ENCODE data around the gene RGPD5. TPM values are rescaled to one million over a fixed set of nuclear protein-coding genes. Genes with fewer than 3 reads are reported as not detected.
"Not testable (repeated sequence)": the region's sequence is repeated elsewhere in the genome, so short reads cannot be mapped to it uniquely, and the experiment has no call there.

The RGPD5 gene
- total RNA-seq = not detected

DNA sequence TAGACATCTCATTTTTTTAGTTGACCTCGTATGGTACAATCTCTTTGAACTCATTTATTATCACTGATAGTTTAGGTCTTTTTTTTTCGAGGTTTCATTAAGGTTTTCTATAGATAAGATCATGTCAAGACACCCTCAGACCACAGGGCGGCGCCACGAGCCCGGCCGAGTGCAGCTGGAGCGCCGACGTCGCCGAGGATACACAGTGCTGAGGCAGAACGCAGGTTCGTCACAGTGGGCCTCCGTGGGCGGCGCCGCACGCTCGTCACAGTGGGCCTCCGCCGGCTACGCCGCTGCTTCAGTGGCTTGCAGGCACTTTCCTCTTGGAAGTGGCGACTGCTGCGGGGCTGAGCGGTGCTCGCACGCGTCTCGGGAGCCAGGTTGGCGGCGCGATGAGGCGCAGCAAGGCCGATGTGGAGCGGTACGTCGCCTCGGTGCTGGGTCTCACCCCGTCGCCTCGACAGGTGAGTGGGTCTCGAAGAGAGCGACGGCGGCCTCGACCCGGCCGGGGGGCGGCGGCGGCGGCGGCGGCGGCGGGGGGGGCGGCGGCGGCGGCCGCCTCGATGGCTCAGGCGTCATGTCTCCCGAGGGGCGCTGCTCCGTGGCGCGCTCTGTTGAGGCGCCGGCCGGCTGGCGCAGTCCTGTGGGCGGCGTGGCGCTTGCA, at the start of gene RGPD5:
TSS of gene RGPD5 (plus strand) at position 232 of the 664 bp plus-strand sequence. CDS start at position 393, 161 bp downstream.
- DNase-seq = not testable (repeated sequence)

DNA sequence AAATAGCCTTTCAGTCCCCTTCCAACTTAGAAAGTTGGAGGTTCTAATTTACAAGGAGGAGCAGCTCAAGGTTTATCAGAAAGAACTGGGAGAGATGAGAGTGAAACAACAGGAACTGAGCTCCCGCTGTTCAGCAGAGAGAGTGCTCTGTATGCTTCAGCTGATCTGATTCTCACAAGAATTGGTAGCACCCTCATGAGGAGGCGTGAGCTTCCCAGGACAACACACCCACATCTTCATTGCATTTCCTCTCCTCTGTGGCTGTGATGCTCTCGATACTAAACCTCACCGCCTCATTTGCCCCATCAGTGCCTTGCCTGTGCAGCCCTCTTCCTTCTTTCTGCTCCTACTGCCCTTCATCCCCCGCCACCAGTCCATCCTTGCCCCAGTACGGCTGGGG, 42.5 kb upstream of the RGPD5 start:
- not testable (repeated sequence) for DNase-seq

DNA sequence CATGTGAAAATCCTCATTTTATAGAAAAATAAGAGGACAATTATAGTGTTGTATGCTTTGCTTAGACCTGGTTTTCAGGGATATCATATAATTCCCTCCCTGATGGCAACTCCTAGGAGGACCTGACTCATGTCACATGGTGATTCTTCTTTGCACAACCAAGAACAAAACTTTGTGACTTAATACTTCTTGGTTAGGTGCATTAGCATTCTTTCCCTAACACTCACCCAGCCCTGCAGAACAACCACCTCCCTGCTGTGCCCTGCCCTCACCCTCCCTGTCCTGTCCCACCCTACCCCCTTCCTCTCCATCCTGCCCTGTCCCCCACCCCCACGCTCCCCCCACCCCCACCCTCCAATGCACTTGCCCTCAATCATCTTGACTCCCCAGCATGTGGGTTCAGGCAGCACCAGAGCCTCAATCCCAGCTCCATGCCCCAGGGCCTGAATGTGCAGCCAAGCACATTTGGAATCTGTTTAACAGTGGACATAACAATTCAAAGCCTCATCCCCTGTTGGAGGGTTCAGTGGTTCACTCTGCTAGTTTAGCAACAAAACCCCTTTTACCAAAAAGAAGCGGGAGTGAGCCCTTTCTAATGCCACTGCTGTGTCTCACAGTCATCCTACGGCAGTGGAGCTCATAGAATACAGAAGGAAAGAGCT, 36.8 kb upstream of the RGPD5 start:
- DNase-seq = not testable (repeated sequence)

DNA sequence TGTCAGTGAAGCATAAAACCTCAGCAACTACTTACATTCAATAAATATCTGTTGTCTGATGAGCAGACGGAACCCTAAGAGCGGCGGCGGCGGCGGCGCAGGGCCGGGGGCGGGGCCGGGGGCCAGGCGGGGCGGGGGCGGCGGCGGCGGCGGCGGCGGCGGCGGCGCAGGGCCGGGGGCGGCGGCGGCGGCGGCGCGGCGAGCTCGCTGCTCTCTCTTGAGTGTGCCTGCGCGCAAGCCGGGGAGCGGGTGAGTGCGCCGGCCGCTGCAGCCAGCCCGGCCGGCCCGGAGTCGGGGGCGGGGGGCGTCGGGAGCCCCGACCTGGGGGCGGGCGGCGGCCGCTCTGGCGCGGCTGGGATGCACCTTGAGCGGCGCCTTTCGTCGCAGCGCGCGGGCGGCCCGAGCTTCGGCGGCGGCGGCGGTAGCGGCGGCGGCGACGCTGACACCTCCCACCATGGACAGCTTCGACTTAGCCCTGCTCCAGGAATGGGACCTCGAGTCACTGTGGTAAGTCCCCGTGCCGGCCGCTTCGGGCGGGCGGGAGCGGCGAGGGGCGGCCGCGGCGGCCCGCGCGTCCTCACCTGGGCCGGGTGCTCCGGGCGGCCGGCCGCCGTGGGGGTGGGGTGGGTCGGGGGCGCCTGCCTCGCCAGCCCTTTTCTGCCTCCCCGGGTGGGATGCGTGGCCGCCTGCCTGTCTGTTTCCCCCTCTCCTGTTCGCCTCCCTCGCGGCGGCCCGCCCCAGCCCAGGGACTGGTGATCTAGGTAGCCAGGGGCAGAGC, 33.7 kb upstream of the RGPD5 start:
- not testable (repeated sequence) for DNase-seq

DNA sequence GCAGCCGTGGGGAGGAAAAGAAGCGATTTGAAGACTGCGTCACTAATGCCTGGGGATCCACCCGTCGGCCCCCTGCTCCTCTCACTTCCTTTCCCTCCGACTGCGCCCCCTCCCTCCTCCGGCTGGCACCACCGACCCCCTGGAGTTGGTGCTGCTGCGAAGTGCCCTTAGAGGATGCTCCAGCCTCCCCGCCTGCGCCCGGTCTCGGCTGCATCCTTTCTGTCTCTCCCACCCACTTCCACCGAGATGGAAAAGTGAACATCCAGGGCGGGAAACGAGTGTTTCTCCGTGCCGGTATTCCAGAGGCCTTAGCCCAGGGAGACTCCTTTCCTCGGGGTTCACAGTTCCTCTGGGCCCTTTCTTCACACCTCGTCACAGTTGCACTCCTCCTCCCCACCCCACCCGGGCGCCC, 33.1 kb upstream of the RGPD5 start:
- not testable (repeated sequence) for DNase-seq

DNA sequence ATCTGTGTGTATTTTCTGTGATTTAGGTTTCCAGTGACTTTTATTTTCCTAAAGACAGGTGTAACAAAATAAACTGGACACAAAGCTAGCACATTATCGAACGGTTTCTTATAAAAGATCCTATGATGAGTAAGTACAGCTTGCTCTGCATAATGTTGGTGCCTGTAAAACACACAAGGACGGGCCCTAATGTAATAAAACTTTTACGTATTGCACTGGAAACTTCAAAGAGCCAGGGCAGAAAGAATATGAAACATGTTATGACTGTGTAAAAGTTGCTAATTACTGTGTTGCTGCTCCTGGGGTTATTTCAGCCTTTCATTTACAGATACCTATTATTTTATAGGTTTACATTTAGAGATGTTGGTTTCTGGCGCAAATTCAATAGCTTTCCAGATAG, 32.1 kb upstream of the RGPD5 start:
- DNase-seq = not testable (repeated sequence)

DNA sequence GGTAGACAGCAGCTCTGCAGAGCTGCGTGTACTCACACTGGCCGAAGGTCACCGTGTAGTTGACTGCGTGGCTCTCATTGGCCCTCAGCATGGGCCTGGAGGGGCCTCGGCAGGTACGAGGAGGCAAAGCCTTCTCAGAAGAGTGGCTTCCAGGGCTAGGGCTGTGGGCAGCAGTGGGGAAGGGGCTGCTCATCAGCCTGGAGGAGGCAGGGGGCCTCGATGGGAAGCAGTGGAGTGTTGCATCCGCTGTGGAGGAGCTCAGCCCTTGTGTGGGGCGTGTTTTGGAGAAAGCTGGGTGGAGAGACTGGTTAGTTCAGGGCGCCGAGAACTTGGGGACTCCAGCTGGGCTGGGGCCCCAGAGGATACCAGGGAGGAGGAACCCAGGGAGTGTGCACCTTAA, 28.0 kb upstream of the RGPD5 start:
- DNase-seq = not testable (repeated sequence)

DNA sequence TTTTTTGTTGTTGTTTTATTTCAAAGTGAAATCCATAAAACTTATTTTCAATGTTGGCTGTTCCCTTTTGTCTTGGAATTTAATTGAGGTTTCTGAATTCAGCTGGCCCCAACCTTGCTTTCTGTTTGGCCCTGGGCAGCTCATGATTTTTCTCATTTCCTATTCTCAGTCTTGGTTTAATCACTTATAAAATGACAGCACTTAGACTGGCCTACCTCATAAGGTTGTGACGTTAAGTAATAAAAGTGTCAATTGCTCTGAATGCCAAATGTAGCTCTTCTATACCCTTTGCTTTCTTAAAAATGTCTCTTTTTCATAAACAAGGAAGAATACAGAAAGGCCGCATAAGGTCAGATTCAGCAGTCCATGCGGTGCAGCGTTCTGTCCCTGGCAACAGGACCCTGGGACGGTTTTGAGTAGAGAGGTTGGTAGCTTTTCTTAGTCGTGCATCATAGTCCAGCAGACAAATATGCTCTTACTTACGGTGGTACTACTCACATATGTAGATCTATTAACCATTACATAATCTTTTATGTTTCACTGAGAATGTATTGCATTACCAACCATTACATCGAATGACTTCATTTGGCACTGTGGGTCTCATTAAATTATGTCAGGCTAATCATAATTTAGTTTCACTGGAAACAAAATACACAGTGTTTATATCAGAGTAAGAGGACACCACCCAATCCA, 27.1 kb upstream of the RGPD5 start:
- DNase-seq = not testable (repeated sequence)

DNA sequence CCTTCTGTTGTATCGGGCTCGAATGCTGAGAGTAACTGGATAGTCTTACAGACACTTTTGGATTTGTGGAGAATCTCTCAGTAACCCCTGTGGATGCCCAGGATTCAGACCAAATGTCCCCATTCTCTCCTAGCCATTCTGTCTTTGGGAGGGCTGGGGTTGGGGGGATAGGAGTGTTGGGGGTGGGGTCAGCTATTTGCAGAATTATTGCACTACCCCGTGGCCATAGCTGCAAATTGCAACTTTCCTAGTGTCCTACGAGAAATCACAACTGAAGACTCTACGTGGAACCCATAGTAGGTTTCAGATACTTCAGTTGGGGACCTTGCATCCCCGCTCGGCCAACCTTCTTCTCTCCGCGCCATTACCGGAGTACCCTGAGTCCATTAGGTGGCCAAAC, 25.2 kb upstream of the RGPD5 start:
- not testable (repeated sequence) for DNase-seq

DNA sequence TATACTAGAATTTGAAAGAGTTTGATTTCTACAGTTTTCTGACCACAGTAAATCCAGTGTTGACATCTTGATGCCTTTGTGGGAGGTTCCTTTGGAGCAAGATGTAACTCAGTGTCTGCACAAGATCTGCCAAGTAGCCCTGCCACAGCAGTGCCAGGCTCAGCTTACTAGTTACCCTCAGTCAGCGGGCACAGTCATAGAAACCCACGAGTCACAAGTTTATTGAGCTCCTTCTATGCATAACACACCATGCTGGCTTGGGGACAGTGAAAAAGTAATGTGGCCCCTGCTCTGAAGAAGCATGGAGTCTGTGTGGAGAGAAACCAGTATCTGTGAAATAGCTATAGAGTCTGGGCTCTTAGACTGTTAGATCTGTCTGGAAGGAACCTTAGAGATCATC, 15.0 kb upstream of the RGPD5 start:
- not testable (repeated sequence) for DNase-seq

DNA sequence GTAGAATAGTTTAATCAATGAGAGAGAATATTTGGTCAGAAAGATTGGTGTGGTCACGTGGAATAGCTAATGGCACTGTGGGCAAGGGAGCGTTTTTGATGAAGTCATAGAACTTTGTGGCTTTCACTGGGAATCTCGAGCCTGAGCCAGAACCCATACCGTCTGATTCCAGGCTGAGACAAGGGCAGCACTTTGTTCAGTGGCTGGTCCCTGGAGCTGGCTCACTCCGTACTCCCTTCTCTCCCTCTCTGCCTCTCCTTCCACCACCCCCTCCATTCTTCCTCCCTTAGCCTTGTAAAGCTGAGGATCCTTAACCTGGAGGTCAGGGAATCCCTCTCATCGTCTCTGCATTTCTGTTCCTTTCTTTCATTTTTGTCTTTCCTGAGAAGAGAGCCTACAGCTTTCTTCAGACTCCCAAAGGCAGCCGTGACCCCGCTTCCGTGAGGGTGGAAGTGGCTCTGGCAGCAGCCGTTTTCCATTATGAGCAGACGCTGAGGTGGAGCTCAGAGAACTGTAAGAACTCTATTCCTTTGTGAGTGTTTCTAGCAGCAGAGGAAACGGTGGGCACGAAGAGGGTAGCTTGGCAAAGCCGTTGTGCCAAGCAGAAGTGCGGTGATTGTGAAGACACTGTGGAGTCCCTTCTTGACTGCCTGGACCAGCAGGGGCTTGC, 12.8 kb upstream of the RGPD5 start:
- DNase-seq = not testable (repeated sequence)

DNA sequence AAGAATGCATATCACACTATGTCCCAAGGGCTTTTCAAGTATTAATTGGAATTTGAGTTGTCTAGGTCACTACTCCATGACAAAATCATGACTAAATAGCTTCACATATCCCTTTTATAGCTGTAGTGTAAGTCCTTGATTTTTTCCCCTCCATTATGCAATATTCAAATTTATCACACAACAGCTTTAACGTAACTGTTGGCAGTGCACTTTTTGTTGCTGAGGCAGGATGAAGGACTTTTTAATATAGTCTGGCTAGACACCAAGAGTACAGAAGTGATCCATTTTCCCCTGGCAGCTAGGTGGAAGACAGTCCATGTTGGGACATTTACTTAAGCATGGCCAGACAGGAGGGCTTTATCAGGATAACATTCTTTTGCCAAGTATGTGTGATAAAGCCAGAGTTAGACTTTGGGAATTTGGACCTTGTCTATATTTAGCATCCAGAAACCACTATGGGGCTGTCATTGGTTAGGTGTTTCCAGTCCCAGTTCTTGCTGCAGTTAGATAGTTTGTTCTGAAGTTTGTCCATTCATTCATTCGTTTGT, 11.6 kb upstream of the RGPD5 start:
- DNase-seq = not testable (repeated sequence)

DNA sequence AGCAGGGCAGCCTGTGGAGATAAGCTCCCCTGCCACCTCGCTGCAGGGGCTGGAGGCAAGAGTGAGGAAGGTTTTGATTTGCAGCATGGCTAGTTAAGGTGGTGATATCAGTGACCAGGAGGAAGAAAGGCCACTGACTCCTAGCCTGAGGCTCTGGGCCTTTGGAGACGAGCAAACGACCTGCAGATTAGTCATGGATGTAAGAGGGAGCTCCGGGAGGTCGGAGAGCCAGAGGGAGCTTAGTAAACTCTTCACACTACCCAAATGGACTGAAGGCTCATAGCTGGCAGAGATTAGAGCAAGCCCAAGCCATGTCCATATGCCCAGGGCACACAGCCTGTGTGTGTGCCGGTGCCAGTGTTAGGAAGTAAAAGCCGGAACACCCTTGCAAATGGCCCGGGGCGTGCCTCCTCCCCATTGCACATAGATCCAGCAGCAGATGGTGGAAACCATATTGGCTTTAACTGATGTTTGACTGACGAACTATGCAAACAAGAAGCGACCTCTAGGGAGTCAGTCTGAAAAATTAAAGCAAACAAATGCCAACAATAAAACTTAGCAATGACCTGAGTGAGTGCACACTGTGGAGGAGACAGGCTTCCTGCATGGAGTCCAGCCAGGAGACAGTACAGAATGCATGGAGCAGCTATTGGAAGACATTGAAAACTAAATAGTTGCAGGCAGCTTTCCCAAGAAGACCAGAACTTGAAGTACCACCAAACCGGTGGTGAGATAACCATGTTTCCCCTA, 2.4 kb upstream of the RGPD5 start:
- not testable (repeated sequence) for DNase-seq

DNA sequence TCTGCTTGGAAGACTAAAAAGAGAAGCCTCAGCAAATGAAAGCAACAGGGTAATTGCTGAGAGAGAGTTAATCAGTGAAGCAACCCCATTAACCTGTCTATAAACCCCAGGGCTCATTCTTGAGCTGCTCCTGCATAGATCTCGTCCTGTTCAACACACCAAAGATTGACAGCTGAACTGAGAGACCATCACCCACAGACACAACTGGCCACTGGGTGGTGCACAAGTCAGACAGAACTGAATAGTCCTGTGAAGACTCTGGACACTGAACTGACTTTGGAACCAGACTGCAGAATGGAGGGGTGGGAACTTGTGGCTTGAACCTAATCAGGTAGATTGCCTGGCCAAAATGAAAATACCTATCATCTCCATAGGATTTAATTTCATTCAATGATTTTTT, 1.4 kb upstream of the RGPD5 start:
- not testable (repeated sequence) for DNase-seq

DNA sequence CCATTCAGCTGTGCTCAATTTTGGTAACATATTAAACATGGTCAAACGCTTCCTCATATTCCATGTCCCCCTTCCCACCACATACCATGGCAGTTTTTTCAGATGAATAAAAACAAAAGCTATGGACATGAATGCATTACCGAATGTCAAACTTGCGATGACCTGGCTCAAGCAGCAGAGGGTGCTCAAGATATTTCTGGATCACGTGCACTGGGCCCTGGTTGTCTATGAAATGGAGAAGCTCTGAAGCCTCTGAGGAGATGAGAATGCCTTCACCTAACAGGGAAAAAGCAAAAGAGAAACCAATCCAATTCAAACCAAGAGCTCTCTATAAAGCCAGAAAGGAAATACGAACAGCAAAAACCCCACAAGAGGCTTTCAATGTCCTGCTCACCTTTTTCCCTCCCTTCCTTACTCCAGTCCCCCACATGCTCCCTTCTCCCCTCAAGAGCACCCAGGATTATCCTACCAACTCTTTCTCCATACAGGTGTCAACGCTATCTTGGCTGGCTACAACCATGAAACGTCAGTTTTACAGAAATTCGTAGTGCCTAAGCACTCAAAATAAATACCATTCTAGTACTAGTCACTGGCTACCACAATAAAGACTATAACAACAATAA, 77.1 kb downstream of the RGPD5 start:
- not testable (repeated sequence) for DNase-seq

DNA sequence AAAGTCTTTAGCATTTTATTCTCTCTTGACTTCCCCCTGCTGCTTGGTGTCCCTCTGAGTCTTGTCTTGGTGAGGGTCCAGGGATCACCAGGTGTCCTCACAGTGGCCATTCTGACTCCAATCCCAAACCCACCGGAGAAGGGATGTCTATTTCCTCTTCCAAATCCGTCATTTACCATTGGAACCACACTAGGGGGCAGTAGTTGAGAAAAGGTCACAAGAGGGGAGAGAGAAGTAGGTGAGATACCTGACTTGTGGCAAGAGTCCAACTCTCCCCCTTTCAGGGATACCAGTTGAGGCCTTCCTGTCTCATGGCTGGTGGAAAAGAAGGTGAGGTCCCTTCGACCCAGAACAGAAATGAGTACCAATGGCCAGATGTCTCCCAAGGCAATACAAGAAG, 82.5 kb downstream of the RGPD5 start:
- not testable (repeated sequence) for DNase-seq

DNA sequence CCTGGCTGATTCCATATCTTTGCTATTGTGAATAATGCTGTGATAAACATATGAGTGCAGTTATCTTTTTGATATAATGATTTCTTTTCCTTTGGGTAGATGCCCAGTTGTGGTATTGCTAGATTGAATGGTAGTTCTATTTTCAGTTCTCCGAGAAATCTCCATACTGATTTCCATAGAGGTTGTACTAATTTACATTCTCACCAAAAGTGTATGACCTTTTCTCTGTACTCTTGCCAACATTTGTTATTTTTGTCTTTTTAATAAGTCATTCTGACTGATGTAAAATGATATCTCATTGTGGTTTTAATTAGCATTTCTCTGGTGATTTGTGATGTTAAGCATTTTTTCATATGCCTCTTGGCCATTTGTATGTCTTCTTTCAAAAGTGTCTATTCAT, 88.0 kb downstream of the RGPD5 start:
- not testable (repeated sequence) for DNase-seq

DNA sequence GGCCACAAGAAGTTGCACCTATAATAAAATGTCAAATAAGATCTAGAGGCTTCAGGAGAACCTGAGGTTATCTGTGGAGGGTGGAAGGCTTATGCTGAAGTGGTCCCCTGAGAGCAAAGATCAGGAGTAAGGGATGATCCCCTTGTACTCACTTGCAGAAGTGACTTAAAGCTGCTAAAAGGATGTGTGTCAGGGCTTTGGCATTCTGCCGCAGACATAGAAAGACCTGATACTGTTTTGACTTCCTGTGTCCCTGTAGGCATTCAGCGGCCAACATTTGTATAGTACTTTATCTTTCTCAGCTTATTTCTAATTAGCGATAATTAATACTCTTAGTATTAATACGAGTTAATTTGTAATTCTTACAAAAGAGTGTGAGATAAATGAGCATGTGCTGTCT, 94.3 kb downstream of the RGPD5 start:
- not testable (repeated sequence) for DNase-seq

DNA sequence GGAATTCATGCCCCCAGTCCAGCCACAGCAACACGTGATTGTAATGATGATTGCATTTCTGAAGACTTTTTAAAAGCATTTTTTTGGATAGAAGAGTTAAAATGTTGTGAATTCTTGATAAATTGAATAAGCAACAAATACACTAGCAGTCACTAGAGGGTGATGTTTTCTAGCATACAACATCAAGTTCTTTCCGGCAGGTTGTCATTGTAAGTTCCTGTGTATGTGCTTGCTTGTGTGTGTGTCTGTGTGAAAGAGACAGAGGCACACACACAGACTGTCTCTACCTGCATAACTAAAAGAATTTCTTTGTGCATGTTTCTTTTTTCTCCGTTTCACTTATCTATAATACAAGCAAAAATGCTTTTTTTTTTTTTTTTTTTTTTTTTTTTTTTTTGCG, 95.8 kb downstream of the RGPD5 start:
- DNase-seq = not testable (repeated sequence)

DNA sequence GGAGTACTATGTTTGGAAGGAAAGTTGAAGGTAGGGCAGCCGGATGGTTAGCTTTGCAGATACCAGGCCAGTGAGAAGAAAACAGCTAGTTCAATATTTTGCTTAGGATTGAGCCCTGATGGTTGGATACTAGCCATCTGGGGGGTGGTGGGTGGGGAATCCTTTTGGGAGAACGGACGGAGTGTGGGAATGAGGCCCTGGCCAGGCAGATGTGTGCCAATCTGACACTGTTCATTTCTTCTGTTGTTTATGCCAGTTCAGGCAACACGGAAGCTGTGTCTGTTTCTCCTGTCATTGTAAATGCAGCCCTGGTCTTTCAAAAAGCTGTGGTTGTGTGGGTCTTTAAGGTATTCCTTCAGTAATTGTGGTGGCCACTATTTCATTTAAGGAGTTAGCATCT, 96.9 kb downstream of the RGPD5 start:
- DNase-seq = not testable (repeated sequence)

DNA sequence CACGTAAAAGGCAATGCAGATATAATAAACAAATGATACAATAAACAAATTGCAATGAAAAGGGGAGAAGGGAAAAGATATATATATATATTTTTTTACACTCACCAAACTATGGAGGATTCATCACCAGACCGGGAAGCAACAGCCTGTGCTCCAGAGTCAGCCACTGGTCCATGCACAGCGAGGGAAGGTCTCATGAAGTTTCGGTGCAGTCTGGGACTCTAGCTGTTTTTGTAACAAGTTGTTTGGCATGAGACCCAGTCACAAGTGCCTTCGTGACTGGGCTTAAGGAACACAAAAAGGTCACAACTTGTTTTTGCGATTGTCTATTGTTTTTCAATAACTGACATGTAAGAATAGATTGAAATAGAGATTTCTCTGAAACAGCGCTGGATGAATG, 99.6 kb downstream of the RGPD5 start:
- DNase-seq = not testable (repeated sequence)

All from effector CD4-positive, alpha-beta T cell (primary cell).